HL-60 (cell line): ENCODE data around the gene FUT7.
A peak's percentile ranks its signal among the peaks of the same experiment; 100 is the strongest.

ENCODE experiments used
- DNase-seq, 2 experiments: peaks; one replicate each; pipeline ENCODE4 v3.0.0-alpha.2; 2010 to 2020; ENCODE audit warnings: low read depth in 1 of 2, low spot score in 1 of 2
- H3K27ac ChIP-seq: fragments of 250-450 bp; sonication (Bioruptor Pico); replicated peaks from 2 replicates; pipeline ENCODE4 v1.5.1; 2020; ENCODE audit warnings: mild to moderate bottlenecking, moderate library complexity
- H3K27me3 ChIP-seq: fragments of 250-450 bp; sonication (Bioruptor Pico); 2 replicates; pipeline ENCODE4 v1.5.1; 2021; ENCODE audit warnings: mild to moderate bottlenecking, moderate library complexity; ENCODE audit not compliant: insufficient read depth, poor library complexity, severe bottlenecking
- H3K4me3 ChIP-seq: replicated peaks from 2 replicates; pipeline ENCODE4 v1.5.1; 2011; ENCODE audit warnings: mild to moderate bottlenecking, control low read depth, low read length; ENCODE audit not compliant: insufficient read depth
- GABPA ChIP-seq: IDR thresholded peaks from 2 replicates; pipeline ENCODE4 v1.6.1; 2012; ENCODE audit warnings: low read depth
- POLR2AphosphoS5 ChIP-seq: IDR thresholded peaks from 2 replicates; pipeline ENCODE4 v1.6.1; 2012; ENCODE audit warnings: low read depth
- SPI1 ChIP-seq: IDR thresholded peaks from 2 replicates; pipeline ENCODE4 v1.6.1; 2012; ENCODE audit warnings: low read depth, mild to moderate bottlenecking, borderline replicate concordance
- TF ChIP-seq, protein P1 (sequence below): IDR thresholded peaks from one replicate; pipeline ENCODE4 v1.5.1; 2011; ENCODE audit warnings: low read length, control low read depth, inconsistent platforms; ENCODE audit not compliant: insufficient read depth
- TF ChIP-seq, protein P2 (sequence below): IDR thresholded peaks from 2 replicates; pipeline ENCODE4 v1.6.1; 2012; ENCODE audit warnings: low read depth; ENCODE audit not compliant: insufficient replicate concordance

FUT7 gene

DNA sequence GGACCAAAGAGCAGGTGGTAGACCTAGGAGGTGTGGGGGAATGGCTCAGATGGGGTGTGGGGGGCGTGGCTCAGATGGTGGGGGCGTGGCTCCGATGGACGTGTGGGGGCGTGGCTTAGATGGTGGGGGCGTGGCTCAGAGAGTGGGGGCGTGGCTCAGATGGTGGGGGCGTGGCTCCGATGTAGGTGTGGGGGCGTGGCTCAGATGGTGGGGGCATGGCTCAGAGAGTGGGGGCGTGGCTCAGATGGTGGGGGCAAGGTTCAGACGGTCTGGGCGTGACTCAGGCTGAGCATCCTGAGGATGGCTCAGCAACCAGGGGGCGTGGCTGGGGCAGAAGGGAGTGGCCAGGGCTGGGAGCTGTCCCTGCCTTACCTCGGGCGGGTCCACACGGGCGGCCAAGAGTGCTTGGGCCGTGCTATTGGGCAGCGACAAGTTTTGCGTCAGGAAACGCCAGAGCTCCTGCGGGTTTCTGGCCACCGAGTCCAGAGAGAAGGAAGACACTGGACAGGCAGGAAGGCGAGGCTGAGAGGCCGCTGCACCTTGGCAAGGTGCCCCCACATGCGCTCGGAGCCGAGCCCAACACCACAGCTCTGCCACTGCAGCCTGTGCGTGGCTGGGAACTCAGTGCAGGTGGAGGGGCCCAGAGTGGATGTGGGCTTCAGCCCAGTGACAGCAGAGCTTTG, 9.8 kb downstream of the FUT7 start:
- H3K4me3 ChIP-seq = no peak overlapping the region
- TF ChIP-seq, protein P1, sequence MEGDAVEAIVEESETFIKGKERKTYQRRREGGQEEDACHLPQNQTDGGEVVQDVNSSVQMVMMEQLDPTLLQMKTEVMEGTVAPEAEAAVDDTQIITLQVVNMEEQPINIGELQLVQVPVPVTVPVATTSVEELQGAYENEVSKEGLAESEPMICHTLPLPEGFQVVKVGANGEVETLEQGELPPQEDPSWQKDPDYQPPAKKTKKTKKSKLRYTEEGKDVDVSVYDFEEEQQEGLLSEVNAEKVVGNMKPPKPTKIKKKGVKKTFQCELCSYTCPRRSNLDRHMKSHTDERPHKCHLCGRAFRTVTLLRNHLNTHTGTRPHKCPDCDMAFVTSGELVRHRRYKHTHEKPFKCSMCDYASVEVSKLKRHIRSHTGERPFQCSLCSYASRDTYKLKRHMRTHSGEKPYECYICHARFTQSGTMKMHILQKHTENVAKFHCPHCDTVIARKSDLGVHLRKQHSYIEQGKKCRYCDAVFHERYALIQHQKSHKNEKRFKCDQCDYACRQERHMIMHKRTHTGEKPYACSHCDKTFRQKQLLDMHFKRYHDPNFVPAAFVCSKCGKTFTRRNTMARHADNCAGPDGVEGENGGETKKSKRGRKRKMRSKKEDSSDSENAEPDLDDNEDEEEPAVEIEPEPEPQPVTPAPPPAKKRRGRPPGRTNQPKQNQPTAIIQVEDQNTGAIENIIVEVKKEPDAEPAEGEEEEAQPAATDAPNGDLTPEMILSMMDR = no peak
- TF ChIP-seq, protein P2, sequence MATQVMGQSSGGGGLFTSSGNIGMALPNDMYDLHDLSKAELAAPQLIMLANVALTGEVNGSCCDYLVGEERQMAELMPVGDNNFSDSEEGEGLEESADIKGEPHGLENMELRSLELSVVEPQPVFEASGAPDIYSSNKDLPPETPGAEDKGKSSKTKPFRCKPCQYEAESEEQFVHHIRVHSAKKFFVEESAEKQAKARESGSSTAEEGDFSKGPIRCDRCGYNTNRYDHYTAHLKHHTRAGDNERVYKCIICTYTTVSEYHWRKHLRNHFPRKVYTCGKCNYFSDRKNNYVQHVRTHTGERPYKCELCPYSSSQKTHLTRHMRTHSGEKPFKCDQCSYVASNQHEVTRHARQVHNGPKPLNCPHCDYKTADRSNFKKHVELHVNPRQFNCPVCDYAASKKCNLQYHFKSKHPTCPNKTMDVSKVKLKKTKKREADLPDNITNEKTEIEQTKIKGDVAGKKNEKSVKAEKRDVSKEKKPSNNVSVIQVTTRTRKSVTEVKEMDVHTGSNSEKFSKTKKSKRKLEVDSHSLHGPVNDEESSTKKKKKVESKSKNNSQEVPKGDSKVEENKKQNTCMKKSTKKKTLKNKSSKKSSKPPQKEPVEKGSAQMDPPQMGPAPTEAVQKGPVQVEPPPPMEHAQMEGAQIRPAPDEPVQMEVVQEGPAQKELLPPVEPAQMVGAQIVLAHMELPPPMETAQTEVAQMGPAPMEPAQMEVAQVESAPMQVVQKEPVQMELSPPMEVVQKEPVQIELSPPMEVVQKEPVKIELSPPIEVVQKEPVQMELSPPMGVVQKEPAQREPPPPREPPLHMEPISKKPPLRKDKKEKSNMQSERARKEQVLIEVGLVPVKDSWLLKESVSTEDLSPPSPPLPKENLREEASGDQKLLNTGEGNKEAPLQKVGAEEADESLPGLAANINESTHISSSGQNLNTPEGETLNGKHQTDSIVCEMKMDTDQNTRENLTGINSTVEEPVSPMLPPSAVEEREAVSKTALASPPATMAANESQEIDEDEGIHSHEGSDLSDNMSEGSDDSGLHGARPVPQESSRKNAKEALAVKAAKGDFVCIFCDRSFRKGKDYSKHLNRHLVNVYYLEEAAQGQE = no peak
- TF ChIP-seq SPI1 (no peak), POLR2AphosphoS5 (0 out of 2 replicates have a peak, but pooled peaks have one; percentile 32)
- peak; percentile 45 to 65 for DNase-seq
- no peaks in the 10 kb centered on the region for H3K27me3 ChIP-seq
- H3K27ac ChIP-seq = no peak overlapping the region

DNA sequence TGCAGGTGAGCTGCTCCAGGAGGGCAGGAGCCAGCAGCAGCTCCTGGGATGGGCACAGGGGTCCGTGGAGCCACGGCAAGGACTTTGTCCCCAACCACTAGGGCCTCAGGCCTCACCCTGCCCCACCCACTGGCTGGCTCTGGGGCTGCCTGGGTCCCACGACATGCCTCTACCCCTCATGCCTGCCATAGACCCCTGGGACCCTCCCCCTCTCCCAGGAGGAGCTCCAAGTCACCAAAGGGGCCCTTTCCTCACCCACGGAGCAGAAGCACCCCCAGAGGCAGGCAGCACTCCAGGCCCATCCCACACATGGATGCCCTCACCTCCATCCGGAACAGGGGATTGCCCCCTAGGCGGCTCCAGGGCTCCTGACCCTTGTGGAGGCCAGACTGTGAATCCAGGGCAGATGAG, 10.3 kb downstream of the FUT7 start:
- Histone ChIP-seq H3K4me3 (no peak overlapping the region), H3K27me3 (no peaks in the 10 kb centered on the region), H3K27ac (no peak overlapping the region)
- DNase-seq = no peak
- TF ChIP-seq, protein P2 = no peak
- TF ChIP-seq GABPA (no peak), SPI1 (no peak), POLR2AphosphoS5 (no peak)
- TF ChIP-seq, protein P1 = no peak

DNA sequence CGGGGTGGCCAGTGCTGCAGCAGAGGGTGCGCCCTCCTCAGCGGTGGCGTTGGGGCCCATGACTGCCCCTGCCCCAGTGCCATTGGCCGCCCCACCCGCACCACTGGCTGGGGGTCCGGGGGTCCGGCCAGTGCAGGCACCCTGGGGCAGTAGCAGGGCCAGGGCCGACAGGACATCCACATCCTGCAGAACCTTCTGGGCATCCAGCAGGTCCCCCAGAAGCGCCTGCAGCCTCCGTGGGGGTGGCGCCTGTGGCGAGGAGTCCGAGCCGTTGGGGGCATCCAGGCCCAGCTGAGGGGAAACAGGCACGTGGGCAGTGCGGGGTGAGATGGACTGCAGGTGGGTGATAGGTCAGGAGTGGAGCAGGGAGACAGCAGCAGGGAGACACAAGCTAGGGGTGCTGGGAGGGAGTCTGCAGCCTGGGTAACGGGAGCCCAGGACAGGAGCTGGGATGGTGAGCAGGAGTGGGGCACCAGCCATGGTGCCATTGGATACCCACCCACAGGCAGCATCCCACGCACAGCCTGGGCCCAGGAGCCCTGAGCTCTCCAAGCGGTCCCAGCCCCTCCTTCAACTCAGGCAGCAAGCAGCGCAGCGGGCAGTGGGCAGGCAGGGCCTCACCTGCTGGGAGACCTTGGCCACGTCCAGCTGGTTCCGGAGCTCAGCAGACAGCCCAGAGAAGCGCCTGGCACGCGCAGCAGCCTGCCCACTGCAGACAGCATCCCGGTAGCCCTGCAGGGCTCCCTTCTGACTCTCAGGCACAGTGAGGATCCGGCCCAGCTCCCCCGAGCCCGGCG, 10.9 kb downstream of the FUT7 start:
- no peak overlapping the region for H3K27ac ChIP-seq
- H3K27me3 ChIP-seq = no peaks in the 10 kb centered on the region
- no peak for TF ChIP-seq SPI1
- no peak for TF ChIP-seq GABPA
- TF ChIP-seq POLR2AphosphoS5 = no peak
- TF ChIP-seq, protein P1 = no peak
- DNase-seq = no peak
- H3K4me3 ChIP-seq = no peak overlapping the region
